Embryonic facial prominence (tissue), 1 donor: ENCODE results near the gene CRYBG2.
"Not testable (repeated sequence)": the region's sequence is repeated elsewhere in the genome, so short reads cannot be mapped to it uniquely, and the experiment has no call there.

ENCODE experiments used
- DNase-seq: peaks from one replicate; pipeline ENCODE4 v3.0.0-alpha.2; 2016; ENCODE audit errors: extremely low spot score

The CRYBG2 gene

DNA sequence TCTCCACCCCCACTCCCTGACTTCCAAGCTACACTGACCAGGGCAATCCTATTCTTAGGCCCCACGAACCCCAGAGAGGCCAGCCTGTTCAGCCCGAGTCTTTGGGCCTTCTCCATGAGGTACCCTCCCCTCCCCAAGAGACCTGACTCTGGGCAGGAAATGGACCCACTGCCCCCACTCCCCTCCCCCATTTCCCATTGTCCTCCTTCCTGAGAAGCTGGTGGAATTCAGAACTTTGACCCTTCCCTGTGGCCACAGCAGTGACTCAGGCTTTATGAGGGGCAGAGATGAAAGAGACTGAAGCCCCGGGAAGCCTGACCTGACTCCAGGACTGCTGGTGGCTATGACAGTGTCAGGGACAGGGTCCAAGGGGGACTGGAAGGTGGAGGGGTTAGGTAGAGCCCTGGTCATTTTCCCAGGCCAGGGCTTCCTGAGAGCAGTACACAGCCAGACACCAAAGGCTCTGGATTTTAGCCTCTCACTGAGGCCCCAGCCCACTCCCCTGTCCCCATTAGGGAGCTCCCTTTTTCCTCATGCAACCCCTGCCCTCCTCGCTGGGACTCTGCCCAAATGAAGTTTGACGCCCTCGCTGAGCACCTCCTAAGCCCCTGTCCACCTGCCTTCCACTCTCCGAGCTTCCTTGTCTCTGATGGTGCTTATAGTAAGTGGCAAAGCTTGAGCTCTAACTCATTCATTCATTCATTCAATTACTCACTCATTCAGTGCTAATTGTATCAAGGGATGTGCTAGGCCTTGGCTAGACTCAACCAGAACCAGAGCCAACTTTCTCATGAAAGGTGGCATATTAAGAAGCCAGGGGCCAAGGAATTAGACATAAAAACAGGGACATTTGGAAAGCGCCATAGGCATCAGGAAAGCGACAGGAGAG lies 3.0 kb downstream of the CRYBG2 start:
- no peak for DNase-seq

DNA sequence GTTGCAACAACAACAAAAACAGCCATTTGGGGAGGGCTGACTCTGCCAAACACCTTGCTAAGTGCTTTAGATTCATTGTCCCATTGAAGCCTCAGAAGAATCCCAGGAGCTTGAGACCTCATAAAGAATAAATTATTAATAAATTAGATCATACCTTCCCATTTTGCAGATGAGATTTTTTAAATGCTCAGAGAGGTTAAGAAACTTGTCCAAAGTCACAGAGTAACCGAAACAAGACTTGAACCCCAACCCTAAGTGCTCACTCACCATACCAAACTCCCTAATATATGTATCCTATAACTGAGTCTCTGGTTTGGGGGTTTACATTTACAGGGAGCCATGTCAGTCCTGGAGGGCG lies 3.6 kb downstream of the CRYBG2 start:
- no peak for DNase-seq

DNA sequence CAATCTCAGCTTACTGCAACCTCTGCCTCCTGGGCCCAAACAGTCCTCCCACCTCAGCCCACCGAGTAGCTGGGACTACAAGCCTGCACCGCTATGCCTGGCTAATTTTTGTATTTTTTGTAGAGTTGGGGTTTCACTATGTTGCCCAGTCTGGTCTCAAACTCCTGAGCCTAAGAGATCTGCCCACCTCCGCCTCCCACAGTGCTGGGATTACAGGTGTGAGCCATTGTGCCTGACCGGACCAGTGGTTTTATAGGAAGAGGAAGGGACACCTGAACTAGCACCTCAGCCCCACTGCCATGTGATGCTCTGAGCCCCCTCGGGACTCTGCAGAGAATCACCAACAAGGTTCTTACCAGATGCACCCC lies 4.1 kb downstream of the CRYBG2 start:
- DNase-seq, result no peak

DNA sequence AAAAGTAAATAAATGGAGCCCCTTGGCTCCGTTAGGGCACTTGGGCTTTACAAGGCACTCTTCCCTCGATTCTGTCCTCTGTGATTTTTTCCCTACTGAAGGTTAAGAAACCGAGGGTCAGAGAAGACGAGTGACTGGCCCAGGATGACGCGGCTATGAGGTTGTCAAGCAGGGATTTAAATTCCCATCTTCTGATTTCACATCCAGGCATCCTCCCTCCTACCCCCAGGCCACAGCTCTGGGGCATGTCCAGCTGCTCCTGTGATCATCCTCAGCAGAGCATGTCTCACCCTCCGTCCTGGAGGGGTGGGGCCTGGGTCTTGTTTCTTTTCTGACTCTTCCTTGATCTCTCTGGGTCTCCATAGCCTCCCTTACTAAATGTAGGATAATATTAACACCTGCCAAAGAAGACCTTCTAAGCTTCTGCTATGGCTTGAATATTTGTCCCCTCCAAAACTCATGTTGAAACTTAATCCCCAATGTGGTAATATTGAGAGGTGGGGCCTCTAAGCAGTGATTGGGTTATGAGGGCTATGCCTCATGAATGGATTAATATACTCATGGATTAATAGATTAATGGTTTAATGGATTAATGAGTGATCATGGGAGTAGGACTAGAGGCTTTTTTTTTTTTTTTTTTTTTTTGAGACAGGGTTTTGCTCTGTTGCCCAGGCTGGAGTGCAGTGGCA lies 4.6 kb downstream of the CRYBG2 start:
- no peak for DNase-seq

DNA sequence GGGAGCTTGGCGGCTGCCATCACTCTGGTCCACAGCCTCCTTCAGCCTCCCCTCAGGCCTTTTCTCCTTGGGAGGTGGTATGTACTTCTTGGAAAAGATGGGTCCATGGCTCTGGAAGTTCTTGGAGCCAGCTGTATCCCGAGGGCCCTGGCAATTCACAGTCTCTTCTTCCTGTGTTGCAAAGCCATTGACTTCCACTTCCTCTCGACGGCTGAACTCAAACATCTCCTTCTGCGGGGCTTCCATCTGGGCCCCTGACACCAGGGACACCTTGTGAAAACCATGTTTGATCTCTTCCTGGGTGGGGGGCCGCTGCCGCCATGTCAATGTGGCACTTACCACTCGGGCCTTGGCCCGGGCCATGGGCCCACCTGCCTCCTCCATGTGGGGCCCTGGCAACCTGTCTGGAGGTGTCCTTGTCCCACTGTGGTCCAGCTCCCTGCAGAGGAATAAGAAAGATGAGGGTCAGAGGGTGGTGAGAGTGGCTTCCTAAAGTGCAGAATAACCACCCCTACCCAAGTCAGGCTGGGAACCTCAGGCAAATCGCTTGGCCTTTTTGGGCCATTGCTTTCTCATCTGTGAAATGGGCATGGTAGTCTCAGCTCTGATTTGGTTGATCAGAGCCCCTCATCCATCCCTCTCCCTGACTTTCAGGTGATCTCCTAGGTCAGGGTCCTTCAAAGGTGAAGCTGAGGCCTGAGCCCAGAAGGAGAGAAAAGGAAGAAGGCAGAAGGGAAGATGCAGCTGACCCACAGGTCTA lies 7.5 kb downstream of the CRYBG2 start:
- no peak for DNase-seq

DNA sequence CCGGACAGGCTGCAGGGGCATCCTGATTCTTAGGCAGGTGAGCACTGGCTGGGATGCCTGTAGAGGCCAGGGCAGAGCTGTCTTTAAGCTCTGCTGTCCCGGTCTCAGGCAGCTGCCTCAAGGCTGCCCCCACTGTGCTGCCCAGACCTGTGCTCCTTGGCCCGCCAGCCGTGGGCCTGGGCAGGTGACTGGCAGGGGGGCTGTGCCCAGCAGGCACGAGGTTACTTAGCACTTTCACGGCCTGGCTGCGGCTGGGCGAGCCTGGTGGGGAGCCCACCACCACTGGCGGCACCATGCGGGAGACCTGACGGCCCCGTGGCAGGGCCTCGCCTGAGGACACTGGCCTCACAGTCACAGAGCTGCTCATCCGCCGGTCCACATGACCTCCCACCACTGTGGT lies 8.2 kb downstream of the CRYBG2 start:
- DNase-seq, result no peak

DNA sequence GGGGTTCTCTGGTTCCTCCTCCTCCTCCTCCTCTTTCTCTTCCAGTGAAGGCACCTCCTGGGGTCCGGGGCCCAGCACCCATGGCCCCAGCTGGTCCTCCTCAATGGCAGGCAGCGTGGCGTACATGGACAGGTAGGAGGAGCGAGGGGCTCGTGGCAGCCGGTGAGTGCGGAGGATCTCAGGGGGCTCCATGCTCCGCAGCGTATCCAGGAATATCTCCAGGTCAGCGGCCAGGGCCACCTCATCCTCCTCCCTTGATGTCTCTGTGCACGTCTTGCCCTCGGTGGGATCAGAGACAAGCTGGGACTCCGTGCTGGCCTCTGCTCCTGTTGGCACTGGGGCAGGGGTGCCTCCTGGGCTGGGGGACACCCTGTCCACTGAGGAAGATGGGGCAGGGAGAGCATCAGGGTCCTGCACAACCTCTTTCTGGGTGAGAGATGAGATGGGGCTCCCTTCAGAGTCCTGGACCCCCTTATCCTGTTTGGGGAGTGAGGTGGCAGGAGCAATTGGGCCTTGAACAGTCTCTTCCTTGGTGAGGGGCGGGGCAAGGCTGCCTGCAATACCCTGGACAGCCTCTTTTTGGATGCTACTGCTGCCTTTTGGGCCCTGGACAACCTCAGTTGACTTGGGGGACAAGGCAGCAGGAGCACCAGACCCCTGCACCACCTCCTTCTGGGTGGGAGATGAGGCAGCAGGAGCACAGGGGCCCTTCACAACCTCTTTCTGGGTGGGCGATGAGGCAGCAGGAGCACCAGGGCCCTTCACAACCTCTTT lies 9.6 kb downstream of the CRYBG2 start:
- DNase-seq, result no peak

DNA sequence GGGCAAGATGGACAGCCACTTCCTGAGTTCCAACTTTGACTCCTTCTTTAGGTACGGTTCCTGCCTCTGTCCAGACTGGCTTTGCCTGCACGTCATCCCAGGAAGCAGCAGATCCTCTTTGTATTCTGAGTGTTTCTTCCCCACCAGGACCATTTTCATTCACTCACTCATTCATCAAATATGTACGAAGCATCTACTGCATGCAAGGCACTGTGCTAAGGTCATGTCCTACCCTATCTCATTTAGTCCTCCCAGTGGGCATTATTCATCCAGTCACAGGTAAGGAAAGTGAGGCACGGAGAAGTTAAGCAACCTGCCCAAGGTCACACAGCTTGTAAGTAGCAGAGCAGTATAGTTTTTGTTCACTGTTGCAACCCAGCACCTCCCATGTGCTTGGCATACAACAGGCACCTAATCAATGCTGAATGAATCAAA lies 13.9 kb downstream of the CRYBG2 start:
- DNase-seq, result no peak

DNA sequence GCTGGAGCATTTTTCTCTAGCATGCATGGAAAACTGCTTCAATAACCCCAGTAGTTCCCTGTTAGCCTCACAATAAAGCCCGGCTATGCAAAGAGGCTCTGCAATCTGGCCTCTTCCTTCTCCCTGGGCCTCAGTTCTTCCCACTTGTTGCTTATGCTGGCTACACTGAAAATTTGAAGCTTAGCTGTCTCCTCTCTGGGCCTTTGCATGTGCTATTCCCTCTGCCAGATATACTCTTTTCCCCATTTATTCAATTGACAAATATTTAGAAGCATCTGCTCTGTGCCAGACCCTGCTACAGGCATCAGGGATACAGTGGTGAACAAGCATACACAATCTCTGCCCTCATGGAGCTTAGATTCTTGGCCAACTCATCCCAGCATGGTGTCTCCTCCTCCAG lies 15.3 kb downstream of the CRYBG2 start:
- no peak for DNase-seq

DNA sequence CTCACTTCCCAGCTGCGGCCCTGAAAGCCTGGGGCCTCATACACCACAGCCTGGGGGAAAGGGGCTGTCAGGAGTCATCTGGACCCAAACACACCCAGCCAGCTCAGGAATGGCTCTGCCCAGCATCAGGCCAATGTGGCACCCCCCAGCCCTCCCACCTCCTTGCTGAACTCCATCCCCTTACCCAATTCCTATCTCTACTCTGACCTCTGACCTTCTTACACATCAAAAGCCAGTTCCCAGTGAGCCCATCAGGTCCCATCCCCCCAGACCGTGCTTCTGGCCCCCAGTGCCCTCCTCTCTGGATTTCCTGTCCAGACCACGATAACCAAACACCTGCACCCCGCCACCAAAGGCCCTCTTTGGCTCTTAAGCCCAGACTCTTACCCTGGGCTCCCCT lies 16.3 kb downstream of the CRYBG2 start:
- DNase-seq, result no peak

DNA sequence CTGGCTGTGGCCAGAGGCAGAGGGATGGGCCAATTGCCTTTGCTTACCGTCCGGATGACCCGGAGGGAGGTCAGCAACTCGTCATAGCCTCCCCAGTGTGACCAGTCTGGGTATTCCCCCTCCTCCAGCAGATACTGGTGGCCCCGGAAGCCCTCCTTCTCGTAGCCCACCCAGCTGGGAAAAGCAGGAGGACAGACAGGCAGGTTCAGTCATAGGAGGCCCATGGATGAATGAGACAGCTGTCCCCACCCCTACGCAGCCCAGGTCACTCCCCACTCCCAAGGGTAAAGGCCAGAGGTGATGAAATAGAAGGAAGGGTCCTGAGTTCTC lies 16.8 kb downstream of the CRYBG2 start:
- no peak for DNase-seq

DNA sequence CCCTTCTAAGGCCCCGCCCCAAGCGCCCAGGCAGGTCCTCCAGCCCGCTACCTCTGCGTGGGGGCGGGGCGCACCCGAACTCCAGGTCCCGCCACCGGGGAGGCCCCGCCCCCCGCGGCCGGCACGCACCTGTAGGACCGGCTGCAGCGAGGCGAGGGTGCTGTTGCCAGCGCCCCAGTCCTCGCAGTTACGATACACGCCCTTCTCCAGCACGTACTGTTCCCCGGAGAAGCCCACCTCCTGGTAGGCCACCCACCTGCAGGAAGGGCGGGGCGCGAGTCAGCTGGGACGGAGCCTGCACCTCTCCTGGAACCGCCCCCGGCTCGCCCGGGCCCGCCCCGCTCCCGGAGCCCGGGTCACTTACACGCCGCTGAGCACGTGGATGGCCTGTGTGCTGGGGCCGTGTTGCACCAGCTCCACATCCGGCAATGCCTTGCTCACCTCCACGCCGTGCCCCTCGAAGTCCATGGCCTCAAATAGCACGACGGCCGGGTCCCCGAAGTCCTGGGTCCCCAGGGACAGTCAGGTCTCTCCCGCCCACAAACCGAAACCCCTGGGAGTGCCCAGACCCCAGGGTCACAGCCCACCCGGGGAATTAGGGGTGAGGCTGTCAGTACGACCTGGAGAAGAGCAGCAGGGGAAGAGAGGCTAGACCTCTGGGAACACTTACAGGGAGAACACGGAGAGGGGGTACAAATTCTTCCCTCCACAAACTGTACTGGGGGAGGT lies 17.3 kb downstream of the CRYBG2 start:
- peak; percentile 20 for DNase-seq

DNA sequence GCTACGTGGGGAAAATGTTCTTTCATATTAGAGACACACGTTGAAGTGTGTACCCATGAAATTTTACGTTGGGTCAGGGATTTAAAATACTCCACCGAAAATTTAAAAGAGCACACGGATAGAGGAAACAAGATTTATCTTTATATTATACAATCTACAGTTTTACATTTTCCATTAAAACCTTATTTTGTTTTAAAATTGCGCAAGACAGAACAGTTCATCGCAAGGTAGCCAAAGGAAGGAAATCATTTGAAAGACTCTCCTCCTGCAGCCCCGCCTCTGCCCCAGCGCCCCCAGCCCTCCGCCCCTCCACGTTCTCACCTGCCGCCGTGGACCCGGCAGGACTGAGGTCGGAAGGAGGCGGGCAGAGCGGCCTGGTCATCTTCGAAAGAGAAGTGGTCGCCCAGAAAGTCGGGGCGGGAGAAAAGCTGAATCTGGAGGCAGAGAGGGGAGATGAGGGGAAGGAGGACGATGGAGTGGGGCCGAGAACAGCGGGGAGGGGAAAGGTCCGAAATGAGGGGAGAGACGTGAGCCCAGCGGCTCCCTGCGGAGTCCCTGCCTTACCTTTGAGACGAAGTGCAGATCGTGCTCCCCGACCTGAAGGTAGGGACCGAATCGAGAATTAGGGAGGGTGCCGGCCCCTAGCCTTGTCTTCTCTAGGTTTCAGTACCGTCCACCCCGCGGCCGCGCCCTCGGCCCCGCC lies 18.0 kb downstream of the CRYBG2 start:
- DNase-seq, result no peak

DNA sequence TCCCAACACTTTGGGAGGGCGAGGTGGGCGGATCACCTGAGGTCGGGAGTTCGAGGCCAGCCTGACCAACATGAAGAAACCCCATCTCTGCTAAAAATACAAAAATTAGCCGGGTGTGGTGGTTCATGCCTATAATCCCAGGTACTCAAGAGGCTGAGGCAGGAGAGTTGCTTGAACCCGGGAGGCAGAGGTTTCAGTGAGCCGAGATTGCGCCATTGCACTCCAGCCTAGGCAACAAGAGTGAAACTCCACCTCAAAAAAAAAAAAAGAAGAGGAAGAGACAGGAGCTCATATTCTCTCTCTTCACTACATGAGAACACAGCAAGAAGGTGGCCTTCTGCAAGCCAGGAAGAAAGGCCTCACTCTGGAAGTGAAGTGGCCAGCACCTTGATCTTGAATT lies 20.6 kb downstream of the CRYBG2 start:
- DNase-seq, result not testable (repeated sequence)

DNA sequence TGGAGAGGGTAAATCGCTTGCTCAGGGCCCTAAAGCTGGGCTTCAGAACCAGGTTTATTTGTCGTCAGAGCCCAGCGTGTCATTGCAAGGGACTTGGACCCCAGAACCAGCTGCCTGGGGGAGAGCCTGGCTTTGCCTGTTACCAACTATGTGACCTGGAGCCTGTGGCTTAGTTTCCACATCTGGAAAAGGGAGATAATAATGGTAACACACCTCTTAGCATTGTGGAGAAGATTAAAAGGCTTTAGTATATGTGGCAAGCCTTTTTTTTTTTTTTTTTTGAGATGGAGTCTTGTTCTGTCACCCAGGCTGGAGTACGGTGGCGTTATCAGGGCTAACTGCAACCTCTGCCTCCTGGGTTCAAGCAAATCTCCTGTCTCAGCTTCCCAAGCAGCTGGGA lies 23.7 kb downstream of the CRYBG2 start:
- no peak for DNase-seq

DNA sequence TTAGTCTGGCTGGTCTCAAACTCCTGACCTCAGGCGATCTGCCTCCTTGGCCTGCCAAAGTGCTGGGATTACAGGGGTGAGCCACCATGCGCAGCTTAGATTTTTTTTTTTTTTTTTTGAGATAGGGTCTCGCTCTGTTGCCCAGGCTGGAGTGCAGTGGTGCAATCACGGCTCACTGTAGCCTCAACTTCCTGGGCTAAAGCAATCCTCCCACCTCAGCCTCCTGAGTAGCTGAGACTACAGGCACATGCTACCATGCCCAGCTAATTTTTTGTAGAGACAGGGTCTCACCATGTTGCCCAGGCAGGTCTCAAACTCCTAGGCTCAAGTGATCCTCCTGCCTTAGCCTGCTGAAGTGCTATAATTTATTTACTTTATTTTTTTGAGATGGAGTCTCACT lies 24.6 kb downstream of the CRYBG2 start:
- not testable (repeated sequence) for DNase-seq

DNA sequence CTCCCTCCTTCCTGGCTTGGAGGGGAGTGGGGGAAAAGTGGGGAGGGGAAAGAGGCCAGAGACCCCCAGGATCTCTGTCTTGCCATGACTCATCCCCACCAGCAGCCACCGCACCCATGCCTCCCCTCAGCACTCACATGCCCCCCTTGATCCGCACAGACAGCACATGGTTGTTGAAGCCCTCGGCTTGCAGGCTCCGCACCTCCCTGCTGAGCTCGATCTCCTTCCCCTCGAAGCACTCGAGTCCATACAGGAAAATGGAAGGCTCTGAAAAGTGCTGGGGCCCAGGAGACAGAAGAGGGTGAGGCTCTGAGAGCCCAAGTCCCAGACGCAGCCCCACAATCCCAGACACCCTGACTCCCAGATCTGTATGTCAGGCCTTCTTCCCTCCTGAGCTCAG lies 25.3 kb downstream of the CRYBG2 start:
- no peak for DNase-seq

DNA sequence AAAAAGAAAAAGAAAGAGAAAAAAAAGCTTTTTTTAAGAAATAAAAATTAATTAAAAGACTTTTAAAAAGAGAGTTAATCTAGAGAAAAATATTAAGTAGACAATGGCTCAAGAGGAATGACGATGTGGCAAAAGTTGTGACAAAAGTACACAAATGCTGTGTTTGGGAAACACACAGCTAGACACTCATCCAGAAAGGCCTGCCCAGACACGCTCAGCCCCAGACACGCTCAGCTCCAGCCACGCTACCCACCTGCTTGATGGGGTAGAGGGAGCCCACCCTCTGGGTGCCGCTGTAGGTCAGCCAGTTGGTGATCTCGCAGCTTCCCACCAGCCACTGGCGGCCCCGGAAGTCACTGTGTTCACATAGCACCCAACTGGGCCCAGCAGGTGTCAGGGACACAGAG lies 26.0 kb downstream of the CRYBG2 start:
- no peak for DNase-seq

DNA sequence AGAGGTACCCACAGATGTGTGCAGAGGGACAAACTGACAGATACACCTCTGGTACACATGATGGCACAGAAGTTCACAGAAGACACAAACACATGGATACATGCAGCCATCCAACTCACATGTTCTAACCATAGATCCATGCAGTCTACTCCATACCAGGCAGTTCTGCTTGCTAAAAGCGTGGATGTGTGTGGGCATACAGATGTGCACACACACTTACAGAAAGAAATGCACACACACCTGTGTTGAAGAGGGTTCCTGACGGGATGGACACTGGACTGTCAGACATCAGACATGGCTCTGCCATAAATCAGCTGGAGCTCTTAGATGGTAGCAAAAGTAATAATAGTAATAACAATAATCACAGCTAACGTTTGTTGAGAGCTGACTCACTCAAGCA lies 29.4 kb downstream of the CRYBG2 start:
- DNase-seq, result no peak

DNA sequence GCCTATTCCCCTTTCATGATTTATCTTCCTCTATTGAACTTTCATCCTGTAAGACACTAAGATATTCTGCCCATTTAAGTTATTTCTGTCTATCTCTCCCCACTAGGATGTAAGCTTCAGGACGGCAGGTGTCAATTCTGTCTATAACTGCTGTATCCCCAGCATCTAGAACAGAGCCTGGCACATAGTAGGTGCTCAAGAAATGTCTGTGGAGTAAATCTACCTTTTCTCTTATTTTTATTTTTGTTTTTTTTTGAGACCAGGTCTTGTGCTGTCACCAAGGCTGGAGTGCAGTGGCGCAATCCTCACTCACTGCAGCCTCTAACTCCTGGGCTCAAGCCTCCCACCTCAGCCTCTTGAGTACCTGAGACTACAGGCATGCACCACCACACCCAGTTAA lies 30.5 kb downstream of the CRYBG2 start:
- DNase-seq, result no peak

DNA sequence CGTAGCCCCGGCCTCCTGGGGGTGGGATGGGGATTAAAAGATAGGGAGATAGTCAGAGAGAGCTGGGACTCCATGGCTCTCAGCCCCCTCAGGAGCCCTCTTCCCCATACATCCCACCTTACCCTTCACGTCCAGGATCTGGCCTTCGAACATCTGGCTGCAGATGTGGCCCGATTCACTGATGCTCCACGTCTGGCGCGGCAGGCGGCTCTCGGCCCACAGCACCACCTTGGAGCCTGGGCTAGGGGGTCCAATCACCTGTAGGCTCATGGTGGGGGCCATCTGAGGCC lies 31.9 kb downstream of the CRYBG2 start:
- no peak for DNase-seq
